B cell (primary cell): ENCODE results near the gene TMC8. TPM values are rescaled to one million over a fixed set of nuclear protein-coding genes. Genes with fewer than 3 reads are reported as not detected.

Source experiments
- ATAC-seq: fragments of 200-7000 bp; cut with Tn5 transposase; one replicate; pipeline ENCODE4 v1.10.0; 2021; ENCODE audit warnings: low read depth, mild to moderate bottlenecking, moderate number of reproducible peaks, moderate library complexity
- CTCF ChIA-PET: fragments of 350-600 bp; sonication (Branson Sonifier 250); formaldehyde crosslinking; loops from one replicate; lab custom pipeline; 2021; ENCODE audit warnings: antibody characterized with exemption, inconsistent platforms; lab: Charles Lee
- POLR2A ChIA-PET: fragments of 350-600 bp; sonication (Branson Sonifier 250); formaldehyde crosslinking; loops from one replicate; lab custom pipeline; 2021; ENCODE audit warnings: antibody characterized with exemption; lab: Charles Lee
- DNase-seq: peaks from one replicate; pipeline ENCODE4 v3.0.0; 2013
- H2AFZ ChIP-seq: 2 replicates; pipeline ENCODE4 v1.6.1; 2012; ENCODE audit warnings: mild to moderate bottlenecking, low read depth, low read length; ENCODE audit not compliant: insufficient read depth, poor library complexity, severe bottlenecking
- H3K27ac ChIP-seq, 2 donors: 1 replicate in 1 of 2; 2 replicates in 1 of 2; pipeline ENCODE4 v1.5.1; 2012 to 2013; ENCODE audit warnings: low read length in 2 of 2, mild to moderate bottlenecking in 2 of 2, moderate library complexity in 1 of 2
- H3K27me3 ChIP-seq, 4 experiments: fragments of 200-600 bp in 1 of 4; sonication (generic) in 1 of 4; replicated peaks in 1 of 4; 1 replicate in 2 of 4; 2 replicates in 2 of 4; pipeline versions ENCODE4 v1.6.1 to v1.7.0; 2013 to 2016; ENCODE audit warnings: low read length in 3 of 4, mild to moderate bottlenecking in 2 of 4, mixed read lengths in 1 of 4, moderate library complexity in 1 of 4; ENCODE audit not compliant: insufficient read depth in 4 of 4, control insufficient read depth in 3 of 4; ENCODE audit errors: control extremely low read depth in 1 of 4
- H3K36me3 ChIP-seq, 2 experiments: replicated peaks in 1 of 2; 1 replicate in 1 of 2; 2 replicates in 1 of 2; pipeline versions ENCODE4 v1.6.1 to v1.7.1; 2013; ENCODE audit warnings: low read length in 1 of 2; ENCODE audit not compliant: insufficient read depth in 2 of 2, control insufficient read depth in 1 of 2; ENCODE audit errors: control extremely low read depth in 1 of 2, extremely low read depth in 1 of 2
- H3K4me1 ChIP-seq, 2 donors: fragments of 200-600 bp in 1 of 2; sonication (generic) in 1 of 2; 1 replicate in 1 of 2; 2 replicates in 1 of 2; pipeline versions ENCODE4 v1.5.1 to v1.6.1; 2013 to 2017; ENCODE audit warnings: low read length in 2 of 2; ENCODE audit not compliant: control insufficient read depth in 2 of 2, insufficient read depth in 2 of 2
- H3K4me2 ChIP-seq: replicated peaks from 2 replicates; pipeline ENCODE3; 2012; ENCODE audit warnings: mild to moderate bottlenecking, low read depth, low read length; ENCODE audit not compliant: poor library complexity, severe bottlenecking
- H3K4me3 ChIP-seq, 5 experiments: fragments of 200-600 bp in 1 of 5; sonication (generic) in 1 of 5; 1 replicate in 3 of 5; 2 replicates in 2 of 5; pipeline versions ENCODE4 v1.5.1 to v1.7.0; 2011 to 2016; ENCODE audit warnings: low read length in 4 of 5, mild to moderate bottlenecking in 4 of 5, low read depth in 2 of 5, control low read depth in 1 of 5, moderate library complexity in 1 of 5; ENCODE audit not compliant: insufficient read depth in 1 of 5; ENCODE audit errors: control extremely low read depth in 1 of 5, extremely low read depth in 1 of 5
- H3K79me2 ChIP-seq: fragments of 200-600 bp; sonication (generic); one replicate; pipeline ENCODE4 v1.6.0; 2016; ENCODE audit warnings: low read length; ENCODE audit not compliant: control insufficient read depth, insufficient read depth
- H3K9ac ChIP-seq: fragments of 200-600 bp; sonication (generic); 2 replicates; pipeline ENCODE4 v1.6.1; 2017; ENCODE audit warnings: mild to moderate bottlenecking, low read length, moderate library complexity
- H3K9me3 ChIP-seq, 3 donors: one replicate each; pipeline versions ENCODE4 v1.6.1 to v1.7.1; 2013; ENCODE audit warnings: low read length in 2 of 3; ENCODE audit not compliant: control insufficient read depth in 2 of 3, insufficient read depth in 1 of 3; ENCODE audit errors: control extremely low read depth in 1 of 3
- H4K20me1 ChIP-seq: 2 replicates; pipeline ENCODE4 v1.6.0; 2012; ENCODE audit warnings: mild to moderate bottlenecking, low read length; ENCODE audit not compliant: insufficient read depth, control insufficient read depth, poor library complexity, severe bottlenecking
- H3K27ac Mint-ChIP-seq: one replicate; pipeline ENCODE4 v1.8.0; 2021; ENCODE audit warnings: mixed read lengths
- H3K27me3 Mint-ChIP-seq: one replicate; pipeline ENCODE4 v1.8.0; 2021; ENCODE audit warnings: mixed read lengths
- H3K4me1 Mint-ChIP-seq: one replicate; pipeline ENCODE4 v1.8.0; 2021; ENCODE audit warnings: mixed read lengths
- H3K4me3 Mint-ChIP-seq: one replicate; pipeline ENCODE4 v1.8.0; 2021; ENCODE audit warnings: mixed read lengths
- H3K9me3 Mint-ChIP-seq: one replicate; pipeline ENCODE4 v1.8.0; 2022; ENCODE audit warnings: mixed read lengths; ENCODE audit not compliant: insufficient read depth
- EZH2 ChIP-seq: IDR thresholded peaks from 2 replicates; pipeline ENCODE4 v1.6.1; 2012; ENCODE audit warnings: borderline replicate concordance, low read depth, mild to moderate bottlenecking, moderate library complexity, low read length; ENCODE audit not compliant: insufficient read depth, poor library complexity, severe bottlenecking
- WGBS: methylation state at CpG from one replicate; pipeline ENCODE4 v1.1.5; 2013; ENCODE audit warnings: missing lambda C conversion rate; ENCODE audit not compliant: insufficient coverage; 5-methylcytosine and 5-hydroxymethylcytosine counted together
- intact Hi-C: fragments of 100-400 bp; cut with micrococcal nuclease; formaldehyde crosslinking; loops from one replicate; pipeline ENCODE4 v1.10.0; 2022
- polyA plus RNA-seq: library from polyadenylated mRNA; depleted of rRNA; stranded (reverse); fragments of >200 nt; gene quantifications from 2 replicates; pipeline ENCODE4 v1.2.3, GENCODE V29; 2012
- total RNA-seq, 2 donors: library from RNA; stranded (reverse); fragments of 120-200 nt in 1 of 2; gene quantifications; 1 replicate in 1 of 2; 2 replicates in 1 of 2; pipeline versions ENCODE4 v1.2.3 to v1.2.4, GENCODE V29; 2013 to 2022
- TF ChIP-seq, protein P1 (sequence below): fragments of 200-600 bp; IDR thresholded peaks from one replicate; pipeline ENCODE4 v1.8.0; 2022; ENCODE audit warnings: antibody characterized with exemption, mild to moderate bottlenecking

The TMC8 gene
- total and polyA plus RNA-seq, 2 donors (not counting 1 experiment from before 2014, with no cell fraction given), result 235 to 352 TPM

DNA sequence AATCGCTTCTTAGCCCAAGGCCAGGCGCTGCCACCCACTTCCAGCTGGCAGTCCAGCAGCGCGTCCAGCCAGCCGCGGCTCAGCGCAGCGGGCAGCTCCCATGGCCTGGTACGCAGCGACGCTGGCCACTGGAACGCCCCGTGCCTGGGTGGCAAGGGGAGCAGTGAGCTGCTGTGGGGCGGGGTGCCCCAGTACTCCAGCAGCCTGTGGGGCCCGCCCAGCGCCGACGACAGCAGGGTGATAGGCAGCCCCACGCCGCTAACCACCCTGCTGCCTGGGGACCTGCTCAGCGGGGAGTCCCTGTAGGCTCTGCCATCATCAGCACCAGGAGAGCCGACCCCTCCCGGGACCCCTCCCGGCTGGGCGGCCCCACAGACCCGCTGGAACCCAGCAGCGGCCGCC is 26.0 kb upstream of the TMC8 start:
- ChIA-PET POLR2A (interaction anchor here (0.7 kb wide), 1 partner anchor 9 kb away, joined by 8 read pairs; no protein-coding TSS in a partner anchor), CTCF (no interaction called here)
- no peak overlapping the region for H3K4me3 Mint-ChIP-seq
- no peak for ATAC-seq
- Histone ChIP-seq H3K79me2 (no peaks in the 10 kb centered on the region), H3K9ac (no peak overlapping the region), H4K20me1 (peaks cover 26% of the 10 kb centered on the region), H3K9me3 (no peaks in the 10 kb centered on the region), H3K4me3 (no peak overlapping the region), H3K27me3 (no peaks in the 10 kb centered on the region), H2AFZ (no peak overlapping the region), H3K36me3 (peaks cover 2 to 62% of the 10 kb centered on the region in 2 experiments), H3K4me1 (no peaks in the 10 kb centered on the region), H3K4me2 (no peak overlapping the region), H3K27ac (no peak overlapping the region)
- H3K27ac Mint-ChIP-seq, result no peak overlapping the region
- H3K4me1 Mint-ChIP-seq, result no peaks in the 10 kb centered on the region
- no peak for TF ChIP-seq EZH2
- TF ChIP-seq, protein P1, sequence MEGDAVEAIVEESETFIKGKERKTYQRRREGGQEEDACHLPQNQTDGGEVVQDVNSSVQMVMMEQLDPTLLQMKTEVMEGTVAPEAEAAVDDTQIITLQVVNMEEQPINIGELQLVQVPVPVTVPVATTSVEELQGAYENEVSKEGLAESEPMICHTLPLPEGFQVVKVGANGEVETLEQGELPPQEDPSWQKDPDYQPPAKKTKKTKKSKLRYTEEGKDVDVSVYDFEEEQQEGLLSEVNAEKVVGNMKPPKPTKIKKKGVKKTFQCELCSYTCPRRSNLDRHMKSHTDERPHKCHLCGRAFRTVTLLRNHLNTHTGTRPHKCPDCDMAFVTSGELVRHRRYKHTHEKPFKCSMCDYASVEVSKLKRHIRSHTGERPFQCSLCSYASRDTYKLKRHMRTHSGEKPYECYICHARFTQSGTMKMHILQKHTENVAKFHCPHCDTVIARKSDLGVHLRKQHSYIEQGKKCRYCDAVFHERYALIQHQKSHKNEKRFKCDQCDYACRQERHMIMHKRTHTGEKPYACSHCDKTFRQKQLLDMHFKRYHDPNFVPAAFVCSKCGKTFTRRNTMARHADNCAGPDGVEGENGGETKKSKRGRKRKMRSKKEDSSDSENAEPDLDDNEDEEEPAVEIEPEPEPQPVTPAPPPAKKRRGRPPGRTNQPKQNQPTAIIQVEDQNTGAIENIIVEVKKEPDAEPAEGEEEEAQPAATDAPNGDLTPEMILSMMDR, result no peak
- no peaks in the 10 kb centered on the region for H3K27me3 Mint-ChIP-seq
- WGBS, result 99% methylated on average over 27 of the region's 28 CpGs
- H3K9me3 Mint-ChIP-seq, result no peaks in the 10 kb centered on the region
- DNase-seq, result no peak
- intact Hi-C loops, result no loop called here

- Histone ChIP-seq H3K4me3 (no peak overlapping the region), H4K20me1 (peaks cover 31% of the 10 kb centered on the region), H3K27me3 (no peaks in the 10 kb centered on the region), H3K4me1 (no peaks in the 10 kb centered on the region), H3K9me3 (no peaks in the 10 kb centered on the region), H3K79me2 (no peaks in the 10 kb centered on the region), H3K36me3 (peaks cover 2 to 64% of the 10 kb centered on the region in 2 experiments), H3K9ac (no peak overlapping the region), H2AFZ (no peak overlapping the region), H3K27ac (no peak overlapping the region), H3K4me2 (no peak overlapping the region)
- TF ChIP-seq EZH2, result no peak
- TF ChIP-seq, protein P1, result no peak
- ChIA-PET POLR2A (interaction anchor here (0.7 kb wide), 1 partner anchor 10 kb away, joined by 8 read pairs; no protein-coding TSS in a partner anchor), CTCF (interaction anchor here (2.0 kb wide), 1 partner anchor 29 kb away, joined by 5 read pairs; no protein-coding TSS in a partner anchor)
- 96% methylated on average over 11 of the region's 16 CpGs for WGBS
- ATAC-seq, result no peak
- Mint-ChIP-seq H3K9me3 (no peaks in the 10 kb centered on the region), H3K27me3 (no peaks in the 10 kb centered on the region), H3K4me3 (no peak overlapping the region), H3K27ac (no peak overlapping the region), H3K4me1 (no peaks in the 10 kb centered on the region)
- intact Hi-C loops, result no loop called here
- DNase-seq, result no peak
These were observed 25.5 kb upstream of the TMC8 start for GRCh38 chr17:78105101-78105500.
